CD14-positive monocyte (primary cell): ENCODE results near the gene LIMS4. TPM values are rescaled to one million over a fixed set of nuclear protein-coding genes. Genes with fewer than 3 reads are reported as not detected.
"Not testable (repeated sequence)": the region's sequence is repeated elsewhere in the genome, so short reads cannot be mapped to it uniquely, and the experiment has no call there.

Source experiments
- DNase-seq, 3 donors: peaks; one replicate each; pipeline ENCODE4 v3.0.0-alpha.2; 2011 to 2022
- H2AFZ ChIP-seq: 2 replicates; pipeline ENCODE4 v1.6.0; 2012; ENCODE audit warnings: mild to moderate bottlenecking, low read depth, low read length, inconsistent platforms; ENCODE audit not compliant: insufficient read depth, poor library complexity, severe bottlenecking
- H3K27ac ChIP-seq, 2 donors: 1 replicate in 1 of 2; 2 replicates in 1 of 2; pipeline ENCODE4 v1.5.1; 2012 to 2013; ENCODE audit warnings: low read length in 2 of 2, control low read depth in 1 of 2, inconsistent platforms in 1 of 2, low read depth in 1 of 2, mild to moderate bottlenecking in 1 of 2
- H3K27me3 ChIP-seq, 2 donors: one replicate each; pipeline versions ENCODE4 v1.6.0 to v1.6.1; 2011 to 2013; ENCODE audit warnings: low read length in 2 of 2; ENCODE audit not compliant: control insufficient read depth in 2 of 2, insufficient read depth in 2 of 2
- H3K36me3 ChIP-seq, 2 donors: replicated peaks in 1 of 2; 1 replicate in 1 of 2; 2 replicates in 1 of 2; pipeline versions ENCODE4 v1.5.1 to v1.6.1; 2012 to 2013; ENCODE audit warnings: low read length in 2 of 2, control low read depth in 1 of 2, inconsistent platforms in 1 of 2, mild to moderate bottlenecking in 1 of 2; ENCODE audit not compliant: insufficient read depth in 2 of 2, control insufficient read depth in 1 of 2
- H3K4me1 ChIP-seq, 2 donors: 1 replicate in 1 of 2; 2 replicates in 1 of 2; pipeline versions ENCODE4 v1.5.1 to v1.6.1; 2012 to 2013; ENCODE audit warnings: low read length in 2 of 2, control low read depth in 1 of 2, inconsistent platforms in 1 of 2, mild to moderate bottlenecking in 1 of 2, moderate library complexity in 1 of 2; ENCODE audit not compliant: insufficient read depth in 2 of 2, control insufficient read depth in 1 of 2
- H3K4me2 ChIP-seq: replicated peaks from 2 replicates; pipeline ENCODE3; 2012; ENCODE audit warnings: low read length, moderate library complexity, mild to moderate bottlenecking; ENCODE audit not compliant: poor library complexity, severe bottlenecking; ENCODE audit errors: extremely low read depth
- H3K4me3 ChIP-seq, 3 experiments: fragments of 200-600 bp in 1 of 3; sonication (generic) in 1 of 3; replicated peaks in 1 of 3; 1 replicate in 2 of 3; 2 replicates in 1 of 3; pipeline ENCODE4 v1.5.1; 2011 to 2013; ENCODE audit warnings: low read length in 3 of 3, mild to moderate bottlenecking in 3 of 3, control low read depth in 2 of 3, low read depth in 2 of 3, inconsistent platforms in 1 of 3, moderate library complexity in 1 of 3
- H3K79me2 ChIP-seq: 2 replicates; pipeline ENCODE4 v1.6.0; 2012; ENCODE audit warnings: mild to moderate bottlenecking, control low read depth, inconsistent platforms, low read length, moderate library complexity; ENCODE audit not compliant: insufficient read depth
- H3K9ac ChIP-seq: 2 replicates; pipeline ENCODE4 v1.6.0; 2017; ENCODE audit warnings: low read length, mild to moderate bottlenecking; ENCODE audit not compliant: insufficient read depth, poor library complexity, severe bottlenecking
- H3K9me3 ChIP-seq, 2 donors: replicated peaks in 1 of 2; 1 replicate in 1 of 2; 2 replicates in 1 of 2; pipeline versions ENCODE4 v1.5.1 to v1.6.1; 2012 to 2013; ENCODE audit warnings: low read length in 2 of 2, control low read depth in 1 of 2; ENCODE audit not compliant: control insufficient read depth in 1 of 2, insufficient read depth in 1 of 2
- H4K20me1 ChIP-seq: 2 replicates; pipeline ENCODE4 v1.6.0; 2012; ENCODE audit warnings: mild to moderate bottlenecking, low read length, control low read depth, moderate library complexity; ENCODE audit not compliant: insufficient read depth
- H3K27ac Mint-ChIP-seq, 7 donors: one replicate each; pipeline ENCODE4 v1.8.0; 2020; ENCODE audit warnings: mild to moderate bottlenecking in 7 of 7, mixed read lengths in 7 of 7, moderate library complexity in 6 of 7, inconsistent platforms in 2 of 7
- H3K27me3 Mint-ChIP-seq, 3 donors: one replicate each; pipeline ENCODE4 v1.8.0; 2021 to 2022; ENCODE audit warnings: low read depth in 3 of 3, mild to moderate bottlenecking in 3 of 3, mixed read lengths in 3 of 3, moderate library complexity in 3 of 3, inconsistent platforms in 1 of 3
- H3K36me3 Mint-ChIP-seq, 2 donors: one replicate each; pipeline ENCODE4 v1.8.0; 2020; ENCODE audit warnings: mixed read lengths in 2 of 2, inconsistent platforms in 1 of 2, mild to moderate bottlenecking in 1 of 2
- H3K4me1 Mint-ChIP-seq: one replicate; pipeline ENCODE4 v1.8.0; 2020; ENCODE audit warnings: mild to moderate bottlenecking, mixed read lengths
- H3K4me3 Mint-ChIP-seq, 2 donors: one replicate each; pipeline ENCODE4 v1.8.0; 2020; ENCODE audit warnings: mild to moderate bottlenecking in 2 of 2, mixed read lengths in 2 of 2, moderate library complexity in 1 of 2
- H3K9me3 Mint-ChIP-seq, 7 donors: one replicate each; pipeline ENCODE4 v1.8.0; 2020 to 2022; ENCODE audit warnings: mixed read lengths in 7 of 7, mild to moderate bottlenecking in 6 of 7, moderate library complexity in 6 of 7, inconsistent platforms in 2 of 7
- WGBS: methylation state at CpG from one replicate; pipeline ENCODE4 v1.1.5; 2013; ENCODE audit warnings: missing lambda C conversion rate; ENCODE audit not compliant: insufficient coverage; 5-methylcytosine and 5-hydroxymethylcytosine counted together
- intact Hi-C, 2 donors: fragments of 100-400 bp; cut with micrococcal nuclease; formaldehyde crosslinking; loops; one replicate each; pipeline versions ENCODE4 v1.15.0 to v1.15.1; 2023
- polyA minus RNA-seq: library from RNA; depleted of rRNA, polyadenylated mRNA; stranded (reverse); fragments of >200 nt; gene quantifications from 2 replicates; pipeline ENCODE4 v1.2.3, GENCODE V29; 2012
- polyA plus RNA-seq, 3 donors: library from polyadenylated mRNA; depleted of rRNA in 1 of 3; unstranded in 2 of 3; stranded (reverse) in 1 of 3; fragments of 300-500 nt in 2 of 3; fragments of >200 nt in 1 of 3; fragmentation: Illumina TruSeq in 2 of 3; gene quantifications; 1 replicate in 2 of 3; 2 replicates in 1 of 3; pipeline ENCODE4 v1.2.3, GENCODE V29; 2012 to 2021
- total RNA-seq, 12 experiments: library from RNA in 1 of 12; stranded (reverse) in 1 of 12; fragments of 120-200 nt in 1 of 12; gene quantifications; one replicate each; pipeline ENCODE4 v1.2.4 and lab custom pipeline; 2013 to 2026; ENCODE audit warnings: mixed read lengths in 6 of 12, inconsistent platforms in 1 of 12

The LIMS4 gene, protein sequence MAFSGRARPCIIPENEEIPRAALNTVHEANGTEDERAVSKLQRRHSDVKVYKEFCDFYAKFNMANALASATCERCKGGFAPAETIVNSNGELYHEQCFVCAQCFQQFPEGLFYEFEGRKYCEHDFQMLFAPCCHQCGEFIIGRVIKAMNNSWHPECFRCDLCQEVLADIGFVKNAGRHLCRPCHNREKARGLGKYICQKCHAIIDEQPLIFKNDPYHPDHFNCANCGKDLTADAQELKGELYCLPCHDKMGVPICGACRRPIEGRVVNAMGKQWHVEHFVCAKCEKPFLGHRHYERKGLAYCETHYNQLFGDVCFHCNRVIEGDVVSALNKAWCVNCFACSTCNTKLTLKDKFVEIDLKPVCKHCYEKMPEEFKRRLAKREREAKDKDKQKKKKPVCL
- 1.0 TPM for total RNA-seq (2013)
- 1 to 10 TPM in 2 of 3 donors, under 1 TPM in 1; 0.51 to 5.1 (median 5.1) TPM for polyA plus RNA-seq
- not detected in 2 replicates for polyA minus RNA-seq
- 0 to 0.32 (median 0.08) reads per million in 11 experiments for total RNA-seq (lab: John Stamatoyannopoulos, UW)

DNA sequence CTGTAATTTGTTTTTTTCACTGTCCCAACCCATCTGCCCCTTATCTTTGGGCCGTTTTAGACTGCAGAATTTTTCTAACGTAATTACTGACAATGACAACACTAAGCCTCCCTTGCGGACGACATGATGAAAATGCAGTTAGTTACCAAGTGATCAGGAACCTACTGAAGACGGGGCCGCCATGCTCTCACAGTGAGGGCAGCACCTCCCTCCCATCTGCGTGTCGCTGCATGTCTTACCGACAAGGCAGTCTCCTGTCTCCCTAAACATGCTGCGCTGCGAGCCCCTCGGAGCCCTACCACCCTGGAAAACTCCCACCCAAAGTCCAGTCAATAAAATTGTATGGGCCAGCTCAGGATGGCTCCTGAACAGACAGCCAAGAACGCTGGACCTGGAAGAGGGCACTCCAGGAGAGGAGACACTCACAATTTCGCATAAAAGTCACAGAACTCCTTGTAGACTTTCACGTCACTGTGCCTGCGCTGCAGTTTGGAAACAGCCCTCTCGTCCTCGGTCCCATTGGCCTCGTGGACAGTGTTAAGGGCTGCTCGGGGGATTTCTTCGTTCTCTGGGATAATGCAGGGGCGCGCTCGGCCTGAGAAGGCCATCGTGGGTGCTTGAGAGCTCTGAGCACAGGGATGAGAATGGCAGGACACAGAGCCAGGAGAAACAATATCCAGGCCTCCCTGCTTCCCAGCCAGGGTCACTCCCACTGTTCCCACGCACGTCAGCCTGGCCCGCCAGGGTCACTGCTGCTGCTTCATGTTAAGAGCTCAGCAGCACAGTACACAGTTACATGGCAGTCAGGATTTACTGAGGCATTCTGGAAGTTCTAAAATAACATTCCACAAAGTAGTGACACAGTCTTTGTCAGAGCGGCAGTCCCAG lies at the start of gene LIMS4:
LIMS4 (minus strand) TSS at position 646 of the 888 bp plus-strand sequence; CDS start at position 608, 38 bp downstream.
- not testable (repeated sequence) for H3K27me3 Mint-ChIP-seq

DNA sequence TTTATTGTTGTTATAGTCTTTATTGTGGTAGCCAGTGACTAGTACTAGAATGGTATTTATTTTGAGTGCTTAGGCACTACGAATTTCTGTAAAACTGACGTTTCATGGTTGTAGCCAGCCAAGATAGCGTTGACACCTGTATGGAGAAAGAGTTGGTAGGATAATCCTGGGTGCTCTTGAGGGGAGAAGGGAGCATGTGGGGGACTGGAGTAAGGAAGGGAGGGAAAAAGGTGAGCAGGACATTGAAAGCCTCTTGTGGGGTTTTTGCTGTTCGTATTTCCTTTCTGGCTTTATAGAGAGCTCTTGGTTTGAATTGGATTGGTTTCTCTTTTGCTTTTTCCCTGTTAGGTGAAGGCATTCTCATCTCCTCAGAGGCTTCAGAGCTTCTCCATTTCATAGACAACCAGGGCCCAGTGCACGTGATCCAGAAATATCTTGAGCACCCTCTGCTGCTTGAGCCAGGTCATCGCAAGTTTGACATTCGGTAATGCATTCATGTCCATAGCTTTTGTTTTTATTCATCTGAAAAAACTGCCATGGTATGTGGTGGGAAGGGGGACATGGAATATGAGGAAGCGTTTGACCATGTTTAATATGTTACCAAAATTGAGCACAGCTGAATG lies 27.2 kb upstream of the LIMS4 start:
- DNase-seq, H3K4me3 ChIP-seq, H3K36me3 ChIP-seq, H3K27me3 Mint-ChIP-seq, intact Hi-C loops, H3K9me3 ChIP-seq, H3K27ac ChIP-seq, H2AFZ ChIP-seq, H3K4me1 Mint-ChIP-seq, H3K79me2 ChIP-seq, H3K4me1 ChIP-seq, H3K27me3 ChIP-seq, H4K20me1 ChIP-seq, H3K36me3 Mint-ChIP-seq, H3K9me3 Mint-ChIP-seq, H3K4me3 Mint-ChIP-seq, H3K4me2 ChIP-seq, H3K27ac Mint-ChIP-seq, H3K9ac ChIP-seq: not testable (repeated sequence)
- WGBS: no CpG with 5 or more reads among the region's 8 CpGs

More for the DNA sequence above, at the start of gene LIMS4:
- H3K4me1 ChIP-seq, H4K20me1 ChIP-seq, H2AFZ ChIP-seq, H3K4me1 Mint-ChIP-seq, H3K9me3 Mint-ChIP-seq, H3K9ac ChIP-seq, H3K9me3 ChIP-seq, intact Hi-C loops, H3K79me2 ChIP-seq, H3K27ac ChIP-seq, H3K4me3 Mint-ChIP-seq, H3K4me2 ChIP-seq, H3K36me3 Mint-ChIP-seq, H3K4me3 ChIP-seq, H3K27me3 ChIP-seq, H3K36me3 ChIP-seq, DNase-seq, H3K27ac Mint-ChIP-seq: not testable (repeated sequence)
- WGBS: no CpG with 5 or more reads among the region's 29 CpGs

DNA sequence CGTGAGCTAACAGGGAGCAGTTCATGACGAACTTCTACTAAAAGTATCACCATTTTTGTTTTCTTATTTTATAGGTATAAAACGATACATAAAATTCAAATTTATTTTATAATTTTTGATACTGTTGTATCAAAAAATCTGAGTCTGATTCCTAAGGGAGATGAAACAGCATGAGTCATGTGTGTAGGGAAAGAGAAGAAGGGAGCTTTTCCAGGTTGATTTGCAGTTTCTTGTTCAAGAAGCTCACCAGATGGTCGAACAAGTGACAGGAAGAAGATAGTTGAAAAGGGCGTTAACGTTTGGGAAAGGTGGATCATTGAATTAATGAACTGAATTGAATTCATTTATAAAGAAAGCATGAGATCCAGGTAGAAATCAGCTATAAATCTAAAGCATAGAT lies 23.4 kb upstream of the LIMS4 start:
- H3K9me3 ChIP-seq, H3K4me1 ChIP-seq, H3K4me1 Mint-ChIP-seq, H3K36me3 Mint-ChIP-seq, H3K27me3 ChIP-seq, H3K9me3 Mint-ChIP-seq, H3K9ac ChIP-seq, H4K20me1 ChIP-seq, H3K27me3 Mint-ChIP-seq, DNase-seq, intact Hi-C loops, H3K4me3 ChIP-seq, H2AFZ ChIP-seq, H3K27ac ChIP-seq, H3K36me3 ChIP-seq, H3K4me2 ChIP-seq, H3K79me2 ChIP-seq, H3K4me3 Mint-ChIP-seq, H3K27ac Mint-ChIP-seq: not testable (repeated sequence)
- WGBS: no CpG with 5 or more reads among the region's 6 CpGs

DNA sequence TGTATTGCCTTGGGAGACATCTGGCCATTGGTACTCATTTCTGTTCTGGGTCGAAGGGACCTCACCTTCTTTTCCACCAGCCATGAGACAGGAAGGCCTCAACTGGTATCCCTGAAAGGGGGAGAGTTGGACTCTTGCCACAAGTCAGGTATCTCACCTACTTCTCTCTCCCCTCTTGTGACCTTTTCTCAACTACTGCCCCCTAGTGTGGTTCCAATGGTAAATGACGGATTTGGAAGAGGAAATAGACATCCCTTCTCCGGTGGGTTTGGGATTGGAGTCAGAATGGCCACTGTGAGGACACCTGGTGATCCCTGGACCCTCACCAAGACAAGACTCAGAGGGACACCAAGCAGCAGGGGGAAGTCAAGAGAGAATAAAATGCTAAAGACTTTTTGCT lies 21.9 kb upstream of the LIMS4 start:
- H3K27me3 Mint-ChIP-seq, H4K20me1 ChIP-seq, H3K4me3 ChIP-seq, H3K36me3 ChIP-seq, H3K4me3 Mint-ChIP-seq, intact Hi-C loops, H3K9ac ChIP-seq, H3K27ac Mint-ChIP-seq, DNase-seq, H3K9me3 Mint-ChIP-seq, H3K4me1 Mint-ChIP-seq, H3K79me2 ChIP-seq, H3K4me1 ChIP-seq, H3K27ac ChIP-seq, H3K4me2 ChIP-seq, H2AFZ ChIP-seq, H3K9me3 ChIP-seq, H3K36me3 Mint-ChIP-seq, H3K27me3 ChIP-seq: not testable (repeated sequence)
- WGBS: no CpG with 5 or more reads among the region's 3 CpGs
